Mesothelial cell of epicardium (in vitro differentiated cells): ENCODE data around the gene DNAJC8. TPM values are rescaled to one million over a fixed set of nuclear protein-coding genes. Genes with fewer than 3 reads are reported as not detected.

Experiments
- DNase-seq, 2 experiments: peaks; one replicate each; pipeline ENCODE4 v3.0.0; 2021; ENCODE audit warnings: low spot score in 2 of 2; ENCODE audit not compliant: unreplicated experiment in 2 of 2
- H3K27ac Mint-ChIP-seq: 2 replicates; pipeline ENCODE4 v1.8.0; 2021; ENCODE audit warnings: mixed read lengths
- H3K27me3 Mint-ChIP-seq: 2 replicates; pipeline ENCODE4 v1.8.0; 2021; ENCODE audit warnings: low read depth, mixed read lengths
- H3K36me3 Mint-ChIP-seq: 2 replicates; pipeline ENCODE4 v1.8.0; 2021; ENCODE audit warnings: mixed read lengths
- H3K4me1 Mint-ChIP-seq: 2 replicates; pipeline ENCODE4 v1.8.0; 2021; ENCODE audit warnings: mixed read lengths
- H3K4me3 Mint-ChIP-seq: 2 replicates; pipeline ENCODE4 v1.8.0; 2021; ENCODE audit warnings: mild to moderate bottlenecking, moderate library complexity, mixed read lengths
- H3K9me3 Mint-ChIP-seq: 2 replicates; pipeline ENCODE4 v1.8.0; 2021; ENCODE audit warnings: mixed read lengths
- CTCF ChIP-seq: fragments of 200-600 bp; sonication (generic); IDR thresholded peaks from one replicate; pipeline ENCODE4 v1.5.0; 2021; ENCODE audit warnings: antibody characterized with exemption; ENCODE audit not compliant: unreplicated experiment
- total RNA-seq: library from RNA; stranded (reverse); gene quantifications from 3 replicates; pipeline ENCODE4 v1.2.1, GENCODE V29; 2021

DNAJC8 gene
- total RNA-seq, 1 donor from 2014 or later: 79.7 TPM

GRCh38 chr1:28259252-28259933 lies 26.6 kb upstream of the DNAJC8 start, which contains the start of gene SESN2:
Gene SESN2, plus strand, starts transcription at chr1:28259518. Its CDS starts 330 bp downstream, at chr1:28259848.
- Mint-ChIP-seq H3K27me3 (no peaks in the 10 kb centered on the region), H3K36me3 (no peaks in the 10 kb centered on the region), H3K27ac (peak within 1 kb of the TSS; percentile 50), H3K4me1 (peaks cover 24% of the 10 kb centered on the region), H3K9me3 (no peaks in the 10 kb centered on the region), H3K4me3 (peak within 1 kb of the TSS; percentile 72)
- no peak for TF ChIP-seq CTCF
- DNase-seq: peak; percentile 99

DNA sequence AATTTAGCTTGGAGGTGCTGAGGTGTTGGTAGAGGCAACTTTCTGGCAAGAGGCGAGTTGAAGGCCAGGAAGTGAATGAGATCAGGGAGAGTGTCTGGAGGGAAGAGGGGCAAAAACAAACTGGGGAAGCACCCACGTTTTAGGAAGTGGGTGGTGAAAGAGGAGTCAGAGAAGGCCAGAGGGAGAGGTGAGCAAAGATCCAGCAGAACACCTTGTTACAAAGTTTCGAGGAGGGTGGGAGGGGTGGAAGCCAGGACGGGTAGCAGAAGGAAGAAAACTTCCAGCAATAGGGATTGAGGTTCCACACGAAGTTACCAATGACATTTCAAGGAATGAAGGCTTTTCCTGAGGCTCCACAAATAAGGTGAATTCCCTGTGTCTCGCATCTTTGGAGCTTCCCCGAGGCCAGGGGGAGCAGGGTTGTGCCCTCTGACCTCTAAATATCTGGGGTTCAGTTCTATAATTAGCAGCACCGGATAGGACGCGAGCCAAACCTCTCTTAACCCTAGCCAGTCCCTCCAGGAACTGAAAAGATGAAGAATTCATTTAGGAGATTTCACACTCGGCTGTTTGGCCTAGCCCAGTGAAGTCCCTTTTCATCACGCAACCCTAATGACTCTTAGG lies 25.9 kb upstream of the DNAJC8 start:
- Mint-ChIP-seq H3K27me3 (no peaks in the 10 kb centered on the region), H3K9me3 (no peaks in the 10 kb centered on the region), H3K4me3 (peak overlapping the region; percentile 72), H3K27ac (peak overlapping the region; percentile 50), H3K4me1 (peaks cover 24% of the 10 kb centered on the region), H3K36me3 (no peaks in the 10 kb centered on the region)
- no peak for TF ChIP-seq CTCF
- no peak for DNase-seq

- peaks cover 20% of the 10 kb centered on the region for H3K4me1 Mint-ChIP-seq
- DNase-seq: no peak
- no peaks in the 10 kb centered on the region for H3K36me3 Mint-ChIP-seq
- H3K9me3 Mint-ChIP-seq: no peaks in the 10 kb centered on the region
- no peak overlapping the region for H3K27ac Mint-ChIP-seq
- H3K27me3 Mint-ChIP-seq: no peaks in the 10 kb centered on the region
- no peak for TF ChIP-seq CTCF
- H3K4me3 Mint-ChIP-seq: no peak overlapping the region
These were observed 24.9 kb upstream of the DNAJC8 start for GRCh38 chr1:28257736-28258135.

DNA sequence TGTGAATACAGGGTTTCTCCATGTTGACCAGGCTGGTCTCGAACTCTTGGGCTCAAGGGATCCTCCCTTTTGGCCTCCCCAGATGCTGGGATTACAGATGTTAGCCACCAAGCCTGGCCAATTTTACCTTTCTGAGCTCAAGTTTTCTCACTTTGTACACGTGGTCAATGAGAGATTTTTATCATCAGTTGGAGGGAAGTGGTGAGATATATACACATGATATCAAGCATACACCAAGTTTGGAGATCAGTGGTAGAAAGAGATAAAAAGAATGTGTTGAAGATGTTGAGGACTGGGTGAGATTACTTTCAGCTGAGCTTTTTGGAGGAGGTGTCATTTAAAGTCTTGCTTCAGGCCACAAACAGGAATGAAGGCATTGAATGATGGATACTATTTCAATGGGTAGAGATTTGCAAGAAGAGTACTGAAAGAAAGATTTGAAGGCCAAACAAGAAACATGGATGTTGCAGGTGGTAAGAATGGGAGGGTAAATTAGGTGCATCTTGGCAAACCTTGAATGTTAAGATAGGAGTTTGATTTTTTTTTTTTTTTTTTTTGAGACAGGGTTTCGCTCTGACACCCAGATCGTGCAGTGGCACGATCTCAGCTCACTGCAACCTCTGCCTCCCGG lies 23.5 kb upstream of the DNAJC8 start:
- no peak for TF ChIP-seq CTCF
- H3K4me1 Mint-ChIP-seq: peaks cover 20% of the 10 kb centered on the region
- H3K36me3 Mint-ChIP-seq: no peaks in the 10 kb centered on the region
- no peak for DNase-seq
- H3K27me3 Mint-ChIP-seq: no peaks in the 10 kb centered on the region
- H3K9me3 Mint-ChIP-seq: no peaks in the 10 kb centered on the region
- no peak overlapping the region for H3K4me3 Mint-ChIP-seq
- no peak overlapping the region for H3K27ac Mint-ChIP-seq

- DNase-seq: no peak
- Mint-ChIP-seq H3K4me3 (no peak overlapping the region), H3K27me3 (no peaks in the 10 kb centered on the region), H3K36me3 (no peaks in the 10 kb centered on the region), H3K9me3 (no peaks in the 10 kb centered on the region), H3K27ac (no peak overlapping the region), H3K4me1 (peaks cover 34% of the 10 kb centered on the region)
- no peak for TF ChIP-seq CTCF
These were observed 17.1 kb upstream of the DNAJC8 start for GRCh38 chr1:28249866-28250295.
